ENCODE data around the gene TMEM95. TPM values are rescaled to one million over a fixed set of nuclear protein-coding genes. Genes with fewer than 3 reads are reported as not detected.

Gene TMEM95
- total and polyA plus RNA-seq, 2 of the 8 experiments (the other 6 are each of a cell fraction or from before 2014, with no cell fraction given) = not detected

- FAIRE-seq = no peak
- no peak for TF ChIP-seq TAF7 (optimal IDR thresholded peaks at IDR 0.05; ENCODE audit: borderline replicate concordance, low read depth, low read length)
- no peak for TF ChIP-seq BRCA1 (IDR thresholded peaks at IDR 0.05; ENCODE audit: low read depth, low read length)
- no peak for TF ChIP-seq JUND (IDR thresholded peaks at IDR 0.05; ENCODE audit: low read length)
- TF ChIP-seq MAFK (IDR thresholded peaks at IDR 0.05; ENCODE audit: low read depth, low read length) = no peak
- no peak for TF ChIP-seq GABPA (IDR thresholded peaks at IDR 0.05; ENCODE audit: borderline replicate concordance, insufficient read depth, low read length)
- TF ChIP-seq KDM5A (IDR thresholded peaks at IDR 0.05; ENCODE audit: low read length) = no peak
- TF ChIP-seq SP2 (IDR thresholded peaks at IDR 0.05; ENCODE audit: low read length) = no peak
- TF ChIP-seq CREB1 (IDR thresholded peaks at IDR 0.05) = no peak
- no peak for TF ChIP-seq POLR2A (IDR thresholded peaks at IDR 0.05; ENCODE audit: control extremely low read depth in 1 of 2, low read depth in 2 of 2, low read length in 2 of 2)
- TF ChIP-seq BACH1 (IDR thresholded peaks at IDR 0.05; ENCODE audit: low read length) = no peak
- TF ChIP-seq RNF2 (IDR thresholded peaks at IDR 0.05; ENCODE audit: borderline replicate concordance, low read depth, low read length, missing control alignments, poor library complexity, severe bottlenecking) = no peak
- no peak for TF ChIP-seq PHF8 (conservative IDR thresholded peaks at IDR 0.05; ENCODE audit: low read depth, low read length)
- TF ChIP-seq TEAD4 (IDR thresholded peaks at IDR 0.05; ENCODE audit: low read depth, low read length) = no peak
- TF ChIP-seq EP300 (IDR thresholded peaks at IDR 0.05; ENCODE audit: borderline replicate concordance in 1 of 2, low read depth in 2 of 2, low read length in 2 of 2) = no peak
Measured at GRCh38 chr17:7326186-7326585, 28.8 kb upstream of the TMEM95 start.

More at GRCh38 chr17:7326186-7326585, 28.8 kb upstream of the TMEM95 start:
- Histone ChIP-seq H2BK12ac (ENCODE audit: low read depth, low read length) (no peak overlapping the region), H4K20me1 (replicated peaks in 1 of 2; ENCODE audit: control insufficient read depth in 1 of 2, insufficient read depth in 2 of 2, low read length in 2 of 2) (peaks cover 2 to 18% of the 10 kb centered on the region in 2 experiments), H2AFZ (ENCODE audit: low read length) (no peak overlapping the region), H3K56ac (replicated peaks; ENCODE audit: insufficient read length, low read depth, low read length) (no peak overlapping the region), H3K4me1 (replicated peaks in 1 of 4; ENCODE audit: control insufficient read depth in 3 of 4, insufficient read depth in 4 of 4, low read length in 3 of 4) (peaks cover 0 to 16% (median 5%) of the 10 kb centered on the region in 4 experiments; a peak in 6 of 7 replicates), H4K91ac (replicated peaks; ENCODE audit: insufficient read length, low read length) (no peak overlapping the region), H3K4me3 (ENCODE audit: extremely low read depth in 1 of 4, insufficient read depth in 2 of 4, low read depth in 3 of 4, low read length in 4 of 4) (no peak overlapping the region), H2BK15ac (ENCODE audit: low read length) (no peak overlapping the region), H3K9ac (replicated peaks in 1 of 4; ENCODE audit: extremely low read depth in 1 of 4, low read depth in 3 of 4, low read length in 3 of 4) (no peak overlapping the region), H3K4me2 (ENCODE audit: insufficient read depth in 1 of 2, low read depth in 2 of 2, low read length in 2 of 2) (no peak overlapping the region), H2BK20ac (ENCODE audit: low read length) (no peak overlapping the region), H3K23ac (ENCODE audit: insufficient read length) (no peak overlapping the region), H3K9me3 (ENCODE audit: insufficient read depth in 2 of 2, low read depth in 1 of 2, low read length in 1 of 2) (no peaks in the 10 kb centered on the region), H3K36me3 (ENCODE audit: control insufficient read depth in 2 of 4, insufficient read depth in 4 of 4, low read length in 3 of 4) (peaks cover 21 to 34% (median 33%) of the 10 kb centered on the region in 4 experiments), H4K5ac (ENCODE audit: insufficient read length, low read depth, low read length) (no peak overlapping the region), H3K27me3 (replicated peaks in 1 of 4; ENCODE audit: control insufficient read depth in 3 of 4, extremely low read depth in 1 of 4, insufficient read depth in 3 of 4, low read length in 3 of 4) (no peaks in the 10 kb centered on the region; a peak in 1 of 7 replicates), H3K27ac (ENCODE audit: low read depth, low read length) (no peak overlapping the region), H3K79me1 (ENCODE audit: low read depth, low read length) (peaks cover 2% of the 10 kb centered on the region; the same call in 1 of the 2 replicates), H3K14ac (ENCODE audit: insufficient read length) (no peak overlapping the region), H3K4ac (replicated peaks; ENCODE audit: insufficient read length, low read depth, low read length) (no peak overlapping the region), H3K23me2 (ENCODE audit: low read depth, low read length) (peaks cover 8% of the 10 kb centered on the region), H4K8ac (ENCODE audit: extremely low read depth, insufficient read depth, low read length) (no peak overlapping the region), H2BK120ac (replicated peaks; ENCODE audit: low read depth, low read length) (no peak overlapping the region), H2BK5ac (ENCODE audit: low read depth, low read length) (no peak overlapping the region), H3K79me2 (ENCODE audit: control insufficient read depth in 1 of 2, insufficient read depth in 2 of 2, low read length in 2 of 2) (peaks cover 0 to 14% of the 10 kb centered on the region in 2 experiments; a peak in 2 of 4 replicates), H3K18ac (ENCODE audit: extremely low read depth, low read length) (no peak overlapping the region), H2AK5ac (ENCODE audit: low read depth, low read length) (no peak overlapping the region)
- ChIA-PET POLR2A (ENCODE audit: partially characterized antibody) (interaction anchor here (1.6 to 13.4 kb wide), 3 partner anchors 12 to 15 kb away, joined by 5 to 223 read pairs (median 40); partner anchors contain the start of genes ACAP1 and GPS2), CTCF (ENCODE audit: partially characterized antibody) (interaction anchor here (1.4 to 9.3 kb wide), 7 partner anchors 9 to 66 kb away, joined by 5 to 167 read pairs (median 5); partner anchors contain the start of gene TMEM95)
- no peak for DNase-seq (ENCODE audit: low read depth in 1 of 2, low spot score in 2 of 2)
- WGBS, 2 experiments (ENCODE audit: extremely low coverage in 1 of 2, insufficient coverage in 1 of 2, insufficient read length in 1 of 2, insufficient replicate concordance in 2 of 2, low coverage in 1 of 2, low lambda C conversion rate in 2 of 2, missing lambda C conversion rate in 1 of 2) = 90% methylated on average over 11 of the region's 11 CpGs; no CpG with 5 or more reads in 1 of the 2 experiments

Data from H1 (cell line).